Frontal cortex (tissue), 4 donors: ENCODE results near the gene OSBPL6. TPM values are rescaled to one million over a fixed set of nuclear protein-coding genes. Genes with fewer than 3 reads are reported as not detected.
"Not testable (repeated sequence)": the region's sequence is repeated elsewhere in the genome, so short reads cannot be mapped to it uniquely, and the experiment has no call there.

Experiments
- DNase-seq, 2 donors: peaks; one replicate each; pipeline ENCODE4 v3.0.0; 2012; ENCODE audit warnings: low spot score in 2 of 2
- FAIRE-seq: peaks from 2 replicates; lab custom pipeline; 2012; peaks lifted over from hg19 to GRCh38; lab: Jason Lieb, UNC
- total RNA-seq: library from RNA; depleted of rRNA; stranded (reverse); fragments of >200 nt; gene quantifications from one replicate; pipeline ENCODE4 v1.2.3, GENCODE V29; 2014
- donor health status: control.
- donor health status: control.
- donor health status: control.

The OSBPL6 gene
- total RNA-seq, 1 donor from 2014 or later = 11.4 TPM

GRCh38 chr2:178330175-178331017 is 136.1 kb downstream of the OSBPL6 start:
- FAIRE-seq (no peak), DNase-seq (no peak)

GRCh38 chr2:178331474-178332432 is 137.4 kb downstream of the OSBPL6 start:
- FAIRE-seq (no peak), DNase-seq (no peak)

DNA sequence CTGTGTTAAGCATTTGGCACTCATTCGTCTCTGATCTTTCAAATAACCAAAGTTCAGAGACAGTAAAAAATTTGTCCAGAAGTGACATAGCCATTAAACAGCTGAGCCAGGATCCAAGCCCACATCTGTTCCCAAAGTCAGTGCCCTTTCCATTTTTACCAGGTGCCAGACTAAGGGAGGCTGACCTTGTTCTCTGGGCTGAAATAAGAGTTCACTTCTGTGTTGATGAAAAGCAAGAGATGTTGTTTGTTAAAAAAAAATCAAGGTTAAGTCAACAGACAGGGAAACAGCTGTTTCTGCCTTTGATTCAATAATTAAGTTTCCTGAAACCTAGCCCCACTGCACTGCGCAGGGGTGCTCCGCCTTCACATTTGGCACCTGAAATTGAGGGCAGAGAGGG is 139.5 kb downstream of the OSBPL6 start:
- DNase-seq (no peak), FAIRE-seq (no peak)

GRCh38 chr2:178335230-178335629 is 140.9 kb downstream of the OSBPL6 start:
- no peak for DNase-seq
- no peak for FAIRE-seq

- FAIRE-seq (no peak), DNase-seq (no peak)
Observed at GRCh38 chr2:178344121-178344520, 149.8 kb downstream of the OSBPL6 start.

- no peak for FAIRE-seq
- DNase-seq = no peak
Observed at GRCh38 chr2:178345951-178346350, 151.6 kb downstream of the OSBPL6 start.

DNA sequence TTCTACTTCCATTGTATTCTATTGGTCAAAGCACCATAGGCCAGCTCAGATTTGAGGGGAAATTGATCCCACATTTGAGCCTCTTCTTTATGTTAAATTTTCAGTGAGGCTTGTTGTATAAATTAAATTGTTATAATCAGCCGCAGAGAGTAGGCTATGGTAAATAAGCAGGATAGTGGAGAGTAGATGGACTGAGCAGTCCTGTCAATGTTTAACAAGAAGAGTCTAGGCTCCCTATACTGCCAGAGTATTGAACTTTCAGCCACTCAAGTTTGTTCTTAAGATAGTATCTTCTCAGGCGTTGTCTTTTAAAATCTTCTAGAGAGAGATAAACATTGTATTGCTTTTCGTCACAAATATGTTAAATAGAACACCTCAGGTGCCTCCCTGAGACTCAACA is 155.7 kb downstream of the OSBPL6 start:
- no peak for FAIRE-seq
- no peak for DNase-seq

- FAIRE-seq, DNase-seq: not testable (repeated sequence)
Observed at GRCh38 chr2:178357704-178358103, 163.4 kb downstream of the OSBPL6 start.

- no peak for DNase-seq
- FAIRE-seq = no peak
Observed at GRCh38 chr2:178359192-178359912, 165.0 kb downstream of the OSBPL6 start.

- FAIRE-seq = no peak
- DNase-seq = no peak
Observed at GRCh38 chr2:178361588-178361987, 167.3 kb downstream of the OSBPL6 start.

- DNase-seq (no peak), FAIRE-seq (no peak)
Observed at GRCh38 chr2:178363252-178363651, 168.9 kb downstream of the OSBPL6 start.

DNA sequence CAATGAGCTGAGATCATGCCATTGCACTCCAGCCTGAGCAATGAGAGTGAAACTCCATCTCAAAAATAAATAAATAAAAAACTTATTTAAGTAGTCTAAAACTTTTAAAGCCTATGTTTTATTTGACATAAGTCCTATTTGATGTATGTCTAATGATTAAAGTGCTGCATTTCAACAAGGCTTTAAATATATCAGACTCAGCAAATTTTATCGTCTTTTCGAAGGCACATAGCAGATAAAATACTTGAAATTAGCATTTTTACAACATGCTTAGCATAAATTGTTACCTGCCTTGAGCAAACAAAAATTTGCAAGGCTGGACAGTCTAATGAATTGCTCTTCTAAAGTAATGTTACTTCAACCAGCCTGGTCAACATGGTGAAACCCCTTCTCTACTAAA is 170.8 kb downstream of the OSBPL6 start:
- FAIRE-seq (no peak), DNase-seq (no peak)

GRCh38 chr2:178366412-178366811 is 172.1 kb downstream of the OSBPL6 start:
- no peak for DNase-seq
- no peak for FAIRE-seq

DNA sequence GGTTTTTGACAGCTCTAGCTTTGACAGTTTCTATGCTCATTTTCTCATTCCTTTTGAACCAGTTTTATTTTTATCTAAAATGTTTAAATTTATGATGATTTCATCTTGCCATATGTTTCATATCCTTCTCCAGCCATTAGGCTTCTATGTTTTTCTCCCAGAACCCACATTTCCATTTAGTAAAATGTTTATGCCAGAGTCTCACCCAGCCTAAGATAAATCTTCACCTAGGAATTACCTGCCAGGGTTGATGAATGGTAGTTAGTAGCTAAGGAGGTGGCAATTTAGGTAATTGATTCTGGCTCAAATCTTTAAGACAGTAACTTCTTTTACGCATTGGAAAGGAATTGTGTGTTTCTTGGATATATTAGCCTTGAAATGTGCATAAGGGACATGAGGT is 173.0 kb downstream of the OSBPL6 start:
- no peak for FAIRE-seq

GRCh38 chr2:178374865-178375264 is 180.6 kb downstream of the OSBPL6 start:
- no peak for FAIRE-seq
- DNase-seq = no peak

More for the DNA sequence above, 173.0 kb downstream of the OSBPL6 start:
- no peak for DNase-seq

DNA sequence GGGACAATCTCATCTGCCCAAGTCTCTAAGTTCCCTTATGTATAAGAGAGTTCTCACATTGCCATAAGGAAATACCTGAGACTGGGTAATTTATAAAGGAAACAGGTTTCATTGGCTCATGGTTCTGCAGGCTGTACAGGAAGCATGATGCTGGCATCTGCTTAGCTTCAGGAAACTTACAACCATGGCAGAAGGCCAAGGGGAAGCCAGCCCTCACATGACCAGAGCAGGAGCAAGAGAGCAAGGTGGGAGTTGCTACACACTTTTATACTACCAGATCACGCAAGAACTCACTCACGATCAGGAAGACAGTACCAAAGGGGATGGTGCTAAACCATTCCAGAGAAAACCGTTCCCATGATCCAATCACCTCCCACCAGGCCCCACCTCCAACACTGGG is 182.7 kb downstream of the OSBPL6 start:
- FAIRE-seq (no peak), DNase-seq (no peak)

DNA sequence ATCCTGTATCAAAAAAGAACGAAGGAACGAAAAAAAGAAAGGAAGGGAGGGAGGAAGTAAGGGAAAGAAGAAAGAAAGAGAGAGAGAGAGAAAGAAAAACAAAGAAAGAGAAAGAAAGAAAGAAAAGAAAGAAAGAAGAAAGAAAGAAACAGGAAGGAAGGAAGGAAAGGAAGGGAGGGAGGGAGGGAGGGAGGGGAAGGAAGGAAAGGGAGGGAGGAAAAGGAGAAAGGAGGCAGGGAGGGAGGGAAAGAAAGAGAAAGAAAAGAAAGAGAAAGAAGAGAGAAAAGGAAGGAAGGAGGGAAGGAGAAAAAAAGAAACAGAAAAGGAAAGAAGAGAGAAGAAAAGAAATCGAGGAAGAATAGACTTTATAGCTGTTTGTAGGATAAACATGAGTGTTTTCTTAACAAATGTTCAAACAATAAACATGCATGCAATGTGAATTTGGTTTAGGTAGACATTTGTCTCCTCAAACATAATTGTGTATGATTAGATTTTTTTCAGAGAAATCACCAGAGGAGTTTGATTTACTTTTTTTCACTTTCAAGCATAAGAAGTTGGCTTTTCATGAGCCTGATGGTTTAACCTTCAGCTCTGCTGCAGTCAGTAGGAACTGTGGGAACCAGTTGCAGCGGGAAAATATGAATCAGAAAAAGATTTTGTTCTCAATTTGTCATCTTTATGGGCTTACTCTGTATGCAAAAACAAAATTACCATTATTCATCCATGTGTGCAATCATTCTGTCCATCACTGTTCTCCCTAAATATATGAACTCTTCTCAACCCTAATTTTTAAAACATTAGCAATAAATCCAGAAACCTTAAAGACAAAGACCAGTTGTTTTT is 185.1 kb downstream of the OSBPL6 start:
- FAIRE-seq (no peak), DNase-seq (no peak)

- no peak for DNase-seq
- no peak for FAIRE-seq
Observed at GRCh38 chr2:178380763-178381162, 186.5 kb downstream of the OSBPL6 start.

DNA sequence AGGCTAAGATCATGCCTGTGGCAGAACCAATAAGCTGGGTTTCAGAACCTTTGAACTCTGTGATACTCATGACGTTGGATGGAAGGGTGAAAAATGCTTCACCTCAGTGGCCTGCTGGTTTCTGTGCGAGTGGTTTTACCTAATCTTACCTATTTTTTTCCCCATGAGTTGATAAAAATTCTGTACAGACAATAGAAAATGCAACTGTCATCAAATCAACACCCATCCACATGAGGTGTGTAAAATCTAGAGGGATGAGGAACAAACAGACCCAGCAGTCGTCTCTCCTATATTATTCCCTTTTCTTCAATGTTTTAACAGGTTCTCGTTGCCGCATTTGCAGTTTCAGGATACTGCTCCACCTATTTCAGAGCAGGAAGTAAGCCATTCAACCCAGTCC is 189.4 kb downstream of the OSBPL6 start:
- DNase-seq (no peak), FAIRE-seq (no peak)
